Stimulated activated CD4-positive, alpha-beta T cell treated with anti-CD3 and anti-CD28 coated beads, Interleukin-15, amount 100 ng/mL, for 1 hour (primary cell): ENCODE measurements around the gene SAA2.
"Not testable (repeated sequence)": the region's sequence is repeated elsewhere in the genome, so short reads cannot be mapped to it uniquely, and the experiment has no call there.

Source experiments
- DNase-seq, 2 donors: peaks; one replicate each; pipeline ENCODE4 v3.0.0-alpha.2; 2020; ENCODE audit warnings: low read depth in 1 of 2, low spot score in 1 of 2

SAA2 gene

DNA sequence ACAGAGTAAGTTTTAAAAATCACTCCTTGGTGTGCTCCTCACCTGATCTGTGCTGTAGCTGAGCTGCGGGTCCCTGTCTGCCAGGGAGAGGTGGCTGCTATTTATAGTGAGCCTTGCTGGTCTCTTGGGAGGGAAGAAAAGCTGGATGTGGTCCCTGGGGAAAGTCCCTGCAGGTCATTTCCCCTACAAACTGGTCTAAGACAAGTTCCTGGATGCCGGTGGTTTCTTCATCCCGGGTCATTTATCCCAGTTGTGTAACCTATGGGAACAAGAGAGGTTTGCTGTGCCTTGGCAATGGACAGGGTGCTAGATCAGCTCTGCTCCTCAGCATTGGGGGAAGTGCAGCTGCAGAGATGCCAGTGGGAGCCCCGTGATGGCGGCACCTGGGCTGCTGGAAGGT, at the start of gene SAA2:
Gene SAA2 (minus strand): TSS at position 108 of the 400 bp plus-strand sequence. CDS start 657 bp downstream, outside the sequence.
- no peak for DNase-seq

DNA sequence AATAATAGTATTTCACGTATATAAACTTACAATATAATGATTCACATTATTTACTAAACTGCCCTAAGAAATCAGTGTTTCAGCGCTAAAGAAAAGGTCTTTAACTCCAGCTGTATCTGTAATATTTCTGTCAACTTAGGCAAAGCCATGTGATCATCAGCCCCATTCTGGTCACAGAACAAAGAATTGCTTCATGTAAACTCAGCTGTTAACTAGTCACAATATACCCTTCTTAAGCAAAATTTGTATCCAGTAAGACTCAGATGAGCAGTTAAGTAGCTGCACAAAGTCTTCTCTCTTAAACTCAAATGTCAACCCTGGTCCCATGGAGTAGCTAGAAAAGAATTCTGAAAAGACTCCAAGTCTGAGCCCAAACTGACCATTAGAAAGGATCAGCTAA, 46.8 kb upstream of the SAA2 start:
- no peak for DNase-seq

DNA sequence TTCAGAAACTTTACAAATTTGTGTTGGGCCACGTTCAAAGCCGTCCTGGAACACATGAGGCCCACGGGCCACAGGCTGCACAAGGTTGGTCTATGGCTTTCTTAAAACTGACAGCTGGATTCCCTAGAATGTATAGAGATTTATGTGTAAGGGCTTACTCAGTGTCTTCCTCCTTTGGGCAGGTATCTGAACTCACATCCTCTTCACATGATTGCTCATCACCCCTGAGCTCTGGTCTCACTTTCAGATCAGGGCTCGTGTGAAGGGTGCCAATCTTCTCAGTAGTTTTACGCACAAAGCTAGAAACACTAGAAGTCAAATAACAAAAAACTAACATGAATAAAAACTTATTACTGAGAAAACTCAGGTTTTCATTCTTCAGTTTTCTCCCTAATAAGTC, 46.4 kb upstream of the SAA2 start:
- no peak for DNase-seq

DNA sequence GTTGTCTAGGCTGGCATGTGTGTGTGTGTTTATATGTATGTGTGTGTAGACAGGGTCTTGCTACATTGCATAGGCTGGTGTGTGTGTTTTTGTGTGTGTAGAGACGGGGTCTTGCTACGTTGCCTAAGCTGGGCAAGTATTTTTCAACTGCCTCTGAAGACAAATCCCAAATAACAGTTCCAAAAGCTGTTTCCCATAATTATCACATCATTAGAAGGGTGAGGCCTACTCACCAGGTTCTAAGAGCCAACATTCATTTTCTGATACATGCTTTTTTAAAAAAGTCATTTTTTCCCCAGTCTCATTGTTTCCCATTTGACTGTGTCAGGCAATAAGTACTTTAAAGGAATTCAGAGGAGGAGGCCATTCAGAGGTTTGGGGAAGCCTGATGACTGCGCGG, 40.4 kb upstream of the SAA2 start:
- no peak for DNase-seq

DNA sequence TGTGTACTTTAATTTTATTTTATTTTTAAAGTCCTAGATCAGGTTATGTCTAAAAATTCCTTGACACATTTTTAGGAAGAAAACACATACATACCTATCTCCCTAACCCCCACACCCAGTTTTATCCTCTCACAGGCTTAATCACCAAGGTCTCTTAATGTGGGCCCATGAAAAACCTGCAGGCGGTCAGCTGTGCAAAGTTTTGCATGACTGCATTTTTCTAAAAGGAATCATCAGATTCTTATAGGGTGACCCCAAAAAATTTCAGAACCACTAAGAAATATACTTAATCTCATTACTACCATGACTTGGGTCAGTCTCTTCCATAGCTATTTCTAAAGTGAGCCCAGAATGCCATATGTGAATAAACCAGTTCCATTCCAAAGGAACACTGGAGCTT, 37.4 kb upstream of the SAA2 start:
- no peak for DNase-seq

DNA sequence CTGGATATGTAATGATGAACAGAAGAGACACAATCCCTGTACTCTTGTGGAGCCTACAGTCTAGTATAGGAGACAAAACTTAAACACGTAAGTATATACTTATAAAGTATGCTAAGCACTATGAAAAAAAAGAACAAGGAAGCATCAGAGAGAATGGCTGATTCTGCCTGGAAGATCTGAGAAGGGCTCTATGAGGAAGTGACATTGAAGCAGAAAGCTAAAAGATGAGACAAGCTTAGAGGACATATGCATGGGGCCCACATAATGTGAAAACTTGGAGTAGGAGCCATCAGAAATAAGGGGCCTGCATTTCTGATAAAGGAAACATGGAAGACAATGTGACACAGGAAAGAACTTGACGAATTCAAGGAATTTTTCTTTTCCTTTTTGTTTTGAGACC, 34.2 kb upstream of the SAA2 start:
- DNase-seq: no peak

DNA sequence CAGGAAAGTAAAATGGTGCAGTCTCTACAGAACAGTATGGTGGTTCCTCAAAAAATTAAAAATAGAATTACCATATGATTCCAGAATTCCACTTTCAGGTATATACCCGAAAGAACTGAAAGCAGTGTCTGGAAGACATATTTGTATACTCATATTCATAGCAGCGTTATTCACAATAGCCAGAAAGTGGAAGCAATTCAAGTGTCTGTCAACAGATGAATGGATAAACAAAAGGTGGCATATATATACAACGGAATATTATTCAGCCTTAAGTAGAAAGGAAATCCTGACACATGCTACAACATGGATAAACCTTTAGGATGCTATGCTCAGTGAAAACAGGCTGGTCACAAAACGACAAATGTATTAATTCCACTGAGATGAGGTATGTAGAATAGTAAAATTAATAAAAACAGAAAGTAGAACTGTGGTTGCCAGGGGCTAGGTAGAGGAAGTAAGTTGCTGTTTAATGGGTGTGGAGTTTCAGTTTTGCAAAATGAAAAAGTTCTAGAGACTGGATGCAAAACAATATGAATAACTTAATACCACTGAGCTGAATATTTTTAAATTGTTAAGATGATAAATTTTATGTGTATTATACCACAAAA, 32.1 kb upstream of the SAA2 start:
- DNase-seq: no peak

DNA sequence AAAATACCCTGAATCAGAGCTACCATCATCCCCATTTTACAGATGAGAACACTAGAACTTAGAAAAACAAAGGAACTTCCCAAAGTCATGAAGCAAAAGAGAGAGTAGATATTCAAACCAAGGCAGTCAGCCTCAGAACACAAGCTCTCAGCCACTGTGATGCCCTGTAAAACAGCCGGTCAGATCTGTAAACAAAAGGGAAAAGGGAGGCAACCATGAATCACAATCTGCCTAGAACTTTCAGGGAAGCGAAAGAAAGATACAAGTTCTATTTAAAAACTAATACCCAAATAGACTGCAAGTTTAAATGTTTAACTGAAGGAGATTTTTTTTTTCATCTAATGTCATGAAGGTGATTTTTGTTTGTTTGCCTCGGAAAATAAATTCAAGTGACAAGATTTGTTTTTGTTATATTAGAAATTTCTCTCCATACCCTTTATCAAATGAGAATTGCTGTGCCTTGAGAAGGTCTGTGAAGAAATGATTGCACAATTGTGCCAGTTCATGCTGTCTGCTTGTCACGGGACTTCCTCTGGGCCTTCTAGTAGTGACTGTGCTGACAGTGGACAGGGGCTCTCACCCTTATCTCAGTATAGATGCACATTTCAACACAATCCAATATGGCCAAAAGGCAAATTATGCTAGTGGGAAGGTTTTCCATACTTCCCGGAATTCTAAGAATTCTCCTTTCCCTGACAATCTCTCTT, 29.2 kb upstream of the SAA2 start:
- DNase-seq: no peak

DNA sequence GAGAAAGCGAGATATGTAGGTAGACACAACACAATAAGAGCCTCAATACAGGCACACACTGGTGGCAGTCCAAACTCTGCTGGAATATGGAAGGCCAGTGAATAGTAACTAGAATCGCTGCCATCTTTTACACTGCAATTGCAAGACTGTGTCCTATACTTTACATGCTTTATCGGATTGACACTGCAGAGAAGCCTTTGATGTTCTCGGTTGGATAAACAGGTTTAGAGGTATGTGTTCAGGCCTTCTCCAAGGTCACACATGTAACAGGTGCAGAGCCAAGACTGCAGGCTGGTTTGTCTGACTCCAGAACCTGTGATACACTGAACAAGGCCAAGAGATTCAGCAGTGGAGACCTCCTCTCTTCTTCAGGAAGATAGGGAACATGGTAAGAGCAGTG, 22.7 kb upstream of the SAA2 start:
- no peak for DNase-seq

DNA sequence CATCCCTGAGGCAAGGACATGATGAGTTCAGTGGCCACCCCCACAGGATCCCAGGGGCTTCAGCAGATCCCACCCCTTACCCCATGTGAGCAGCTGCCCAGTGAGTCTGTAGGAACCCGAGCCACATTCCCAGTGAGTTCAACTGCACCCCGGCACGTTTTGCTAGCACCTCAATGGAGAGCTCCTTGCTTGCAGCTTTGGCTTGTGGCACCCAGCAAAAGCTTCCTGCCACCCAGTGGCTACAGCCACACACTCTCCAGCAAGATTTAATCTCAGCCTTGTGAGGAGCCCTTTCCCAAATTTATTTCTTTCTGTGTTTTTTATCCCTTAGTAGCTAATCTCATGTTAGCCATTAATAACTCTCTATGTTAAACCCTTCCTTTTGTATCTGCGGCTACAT, 21.6 kb upstream of the SAA2 start:
- no peak for DNase-seq

DNA sequence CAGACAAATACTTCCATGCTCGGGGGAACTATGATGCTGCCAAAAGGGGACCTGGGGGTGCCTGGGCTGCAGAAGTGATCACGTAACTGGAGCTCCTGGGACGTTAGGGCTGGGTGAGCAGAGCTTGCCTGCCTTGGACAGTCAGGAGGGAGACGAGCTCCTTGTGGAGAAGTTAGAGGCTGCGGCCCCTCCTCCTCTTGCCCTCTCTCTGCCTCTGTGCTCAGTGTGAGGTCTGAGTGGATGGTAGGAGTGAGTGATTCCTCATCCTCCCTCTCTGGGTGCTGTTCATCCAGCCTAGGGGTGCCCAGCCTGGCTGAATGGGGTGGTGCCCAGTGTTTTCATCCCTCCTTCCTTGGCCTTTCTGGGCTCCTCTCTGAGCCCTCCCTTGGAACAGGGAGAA, 20.8 kb upstream of the SAA2 start:
- not testable (repeated sequence) for DNase-seq

DNA sequence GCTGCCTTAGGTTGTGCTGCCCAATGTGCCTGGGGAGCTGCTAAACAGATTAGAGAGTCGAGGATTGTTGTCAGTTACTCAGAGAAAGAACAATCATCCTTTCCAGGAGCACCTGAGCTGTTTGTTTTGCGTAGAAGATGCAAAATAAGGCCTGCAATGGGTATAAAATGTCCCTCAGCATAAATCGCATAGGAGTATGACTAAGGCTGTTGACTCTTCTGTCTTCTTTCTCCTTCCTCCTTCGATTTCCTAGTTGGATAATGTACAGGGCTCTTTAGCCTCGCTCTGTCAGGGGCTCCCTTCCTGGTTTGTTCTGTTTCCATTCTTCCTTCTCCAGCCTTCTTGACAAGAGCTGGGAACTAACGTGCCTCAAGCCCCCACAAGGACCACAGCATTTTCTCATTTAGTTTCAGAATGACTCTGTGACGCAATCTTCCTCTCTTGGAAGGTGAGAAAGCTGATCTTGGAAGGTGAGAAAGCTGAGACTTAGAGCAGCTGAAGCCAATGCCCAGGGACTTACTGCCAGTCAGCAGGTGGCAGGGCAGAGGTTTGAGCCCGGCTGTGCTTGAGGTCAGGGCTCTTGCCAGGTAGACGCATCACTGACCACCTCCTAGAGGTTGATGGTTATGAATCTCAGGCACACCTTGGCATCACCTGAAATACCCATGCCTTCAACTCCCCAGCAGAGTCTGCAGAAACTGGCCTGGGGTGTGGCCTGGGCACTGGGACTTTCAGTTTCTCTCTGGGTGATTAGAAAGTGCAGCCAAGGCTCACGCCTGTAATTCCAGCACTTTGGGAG, 19.1 kb upstream of the SAA2 start:
- not testable (repeated sequence) for DNase-seq

DNA sequence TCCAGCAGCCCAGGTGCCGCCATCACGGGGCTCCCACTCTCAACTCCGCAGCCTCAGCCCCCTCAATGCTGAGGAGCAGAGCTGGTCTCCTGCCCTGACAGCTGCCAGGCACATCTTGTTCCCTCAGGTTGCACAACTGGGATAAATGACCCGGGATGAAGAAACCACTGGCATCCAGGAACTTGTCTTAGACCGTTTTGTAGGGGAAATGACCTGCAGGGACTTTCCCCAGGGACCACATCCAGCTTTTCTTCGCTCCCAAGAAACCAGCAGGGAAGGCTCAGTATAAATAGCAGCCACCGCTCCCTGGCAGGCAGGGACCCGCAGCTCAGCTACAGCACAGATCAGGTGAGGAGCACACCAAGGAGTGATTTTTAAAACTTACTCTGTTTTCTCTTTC, 17.5 kb upstream of the SAA2 start, which contains the start of gene SAA1:
Gene SAA1 (plus strand): TSS at position 316 of the 400 bp plus-strand sequence. CDS start 624 bp downstream, outside the sequence.
- no peak for DNase-seq

DNA sequence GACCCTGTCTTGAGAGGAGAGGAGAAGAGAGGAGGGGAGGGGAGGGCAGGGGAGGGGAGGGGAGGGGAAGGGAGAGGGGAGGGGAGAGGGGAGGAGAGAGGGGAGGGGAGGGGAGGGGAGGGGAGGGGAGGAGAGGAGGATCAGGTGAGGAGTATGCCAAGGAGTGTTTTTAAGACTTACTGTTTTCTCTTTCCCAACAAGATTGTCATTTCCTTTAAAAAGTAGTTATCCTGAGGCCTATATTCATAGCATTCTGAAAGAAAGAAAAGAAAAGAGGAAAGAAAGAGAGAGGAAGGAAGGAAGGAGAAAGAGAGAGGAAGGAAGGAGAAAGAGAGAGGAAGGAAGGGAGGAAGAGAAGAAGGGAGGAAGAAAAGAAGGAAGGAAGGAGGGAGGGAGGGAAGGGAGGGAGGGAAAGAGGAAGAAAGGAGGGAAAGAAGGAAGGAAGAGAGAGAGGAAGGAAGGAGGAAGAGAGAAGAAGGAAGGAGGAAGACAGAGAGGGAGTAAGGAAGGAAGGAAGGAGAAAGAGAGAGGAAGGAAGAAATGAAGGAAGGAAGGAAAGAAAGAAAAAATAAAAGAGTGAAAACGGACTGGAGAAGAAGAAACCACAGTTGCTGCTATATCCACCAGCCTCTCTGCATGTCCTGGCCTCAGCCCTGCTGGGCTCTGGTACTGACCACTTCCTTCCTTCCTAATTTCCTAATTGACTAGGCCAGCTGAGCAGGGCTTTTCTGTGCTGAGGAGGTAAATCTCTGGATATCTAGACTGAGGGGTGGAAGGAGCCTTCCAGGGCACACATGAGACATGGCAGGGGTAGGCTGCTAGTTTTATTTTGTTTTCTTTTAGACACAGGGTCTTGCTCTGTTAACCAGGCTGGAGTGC, 16.4 kb upstream of the SAA2 start:
- DNase-seq: no peak

DNA sequence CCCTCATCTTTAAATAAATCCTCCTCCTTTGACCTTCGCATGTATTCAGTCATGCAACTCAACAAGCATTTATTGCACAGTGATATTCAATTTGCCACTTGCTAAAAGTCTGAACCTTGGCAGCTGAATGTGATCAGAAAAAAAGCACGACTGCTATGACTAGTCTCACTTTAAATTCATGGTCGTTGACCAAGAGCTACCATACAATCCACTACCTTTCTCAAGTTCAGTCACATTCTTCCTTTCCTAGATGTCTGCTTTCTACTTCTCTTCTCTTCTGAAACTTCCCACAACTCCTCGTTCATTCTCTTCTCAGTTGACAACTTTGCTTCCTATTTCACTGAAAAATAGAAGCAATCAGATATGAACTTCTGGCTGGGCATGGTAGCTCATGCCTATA, 15.6 kb upstream of the SAA2 start:
- no peak for DNase-seq

DNA sequence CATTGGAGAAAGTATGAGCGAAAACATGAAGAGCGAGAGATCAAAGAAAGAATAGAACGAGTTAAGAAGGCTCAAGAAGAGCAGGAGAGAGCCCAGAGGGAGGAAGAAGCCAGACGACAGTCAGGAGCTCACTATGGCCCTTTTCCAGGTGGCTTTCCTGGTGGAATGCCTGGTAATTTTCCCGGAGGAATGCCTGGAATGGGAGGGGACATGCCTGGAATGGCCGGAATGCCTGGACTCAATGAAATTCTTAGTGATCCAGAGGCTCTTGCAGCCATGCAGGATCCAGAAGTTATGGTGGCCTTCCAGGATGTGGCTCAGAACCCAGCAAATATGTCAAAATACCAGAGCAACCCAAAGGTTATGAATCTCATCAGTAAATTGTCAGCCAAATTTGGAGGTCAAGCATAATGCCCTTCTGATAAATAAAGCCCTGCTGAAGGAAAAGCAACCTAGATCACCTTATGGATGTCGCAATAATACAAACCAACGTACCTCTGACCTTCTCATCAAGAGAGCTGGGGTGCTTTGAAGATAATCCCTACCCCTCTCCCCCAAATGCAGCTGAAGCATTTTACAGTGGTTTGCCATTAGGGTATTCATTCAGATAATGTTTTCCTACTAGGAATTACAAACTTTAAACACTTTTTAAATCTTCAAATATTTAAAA, 14.3 kb upstream of the SAA2 start:
- not testable (repeated sequence) for DNase-seq

DNA sequence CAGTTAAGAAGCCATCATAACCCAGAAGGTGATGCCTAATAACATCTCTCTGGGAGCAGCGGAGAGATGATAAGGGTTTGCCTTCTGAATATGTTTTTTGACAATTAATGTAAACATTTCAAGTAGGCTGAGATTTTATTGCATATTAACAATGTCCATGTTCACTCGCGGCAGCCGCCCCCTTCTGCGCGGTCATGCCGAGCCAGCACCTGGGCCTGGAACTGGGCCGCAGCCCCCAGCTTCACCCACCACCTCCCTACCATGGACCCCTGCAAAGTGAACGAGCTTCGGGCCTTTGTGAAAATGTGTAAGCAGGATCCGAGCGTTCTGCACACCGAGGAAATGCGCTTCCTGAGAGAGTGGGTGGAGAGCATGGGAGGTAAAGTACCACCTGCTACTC, 13.3 kb upstream of the SAA2 start:
- DNase-seq: no peak

DNA sequence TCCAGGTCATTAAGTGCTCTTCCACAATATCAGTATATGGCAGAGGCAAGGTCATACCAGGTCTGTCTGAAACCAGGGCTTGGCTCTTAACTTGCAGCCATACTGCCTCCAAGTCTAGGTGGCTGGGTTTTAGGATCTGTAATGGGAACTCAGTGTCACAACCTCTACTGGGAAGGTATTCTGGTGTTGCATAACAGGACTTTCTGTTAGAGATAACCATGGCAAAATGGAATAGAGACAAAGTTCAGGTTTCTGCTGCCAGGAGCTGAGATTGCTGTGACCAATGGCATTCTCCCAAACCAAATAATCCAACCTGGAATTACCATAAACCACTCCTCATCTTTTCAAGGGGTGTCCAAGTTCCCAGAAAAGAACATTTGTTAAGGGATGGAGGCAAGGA, 10.8 kb upstream of the SAA2 start:
- DNase-seq: no peak

DNA sequence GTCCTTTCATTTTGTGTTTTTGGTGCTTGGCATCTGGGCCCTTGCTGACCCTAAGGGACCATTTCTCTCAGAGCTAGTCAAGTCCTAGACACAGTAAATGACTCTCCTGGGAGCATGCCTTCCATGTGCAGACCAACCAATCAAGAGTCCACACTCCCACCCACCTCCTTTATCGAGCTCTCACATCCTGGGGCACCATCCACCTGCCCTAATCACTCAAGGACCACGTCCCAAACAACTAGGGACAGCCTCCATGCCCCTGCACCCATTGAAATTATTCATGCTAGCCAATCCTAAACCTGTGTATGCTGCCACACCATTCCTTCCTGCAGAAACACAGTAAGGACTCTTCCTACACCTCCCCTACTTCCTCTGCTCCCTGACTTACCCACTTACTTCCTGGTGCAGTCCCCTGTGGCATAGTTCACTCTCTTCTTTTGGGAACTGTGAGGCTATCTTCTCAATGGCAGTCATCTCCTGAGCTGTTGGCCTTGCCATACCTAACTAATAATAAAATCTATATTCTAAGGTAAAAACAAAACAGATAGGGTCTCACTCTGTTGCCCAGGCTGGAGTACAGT, 6.4 kb upstream of the SAA2 start:
- DNase-seq: no peak

DNA sequence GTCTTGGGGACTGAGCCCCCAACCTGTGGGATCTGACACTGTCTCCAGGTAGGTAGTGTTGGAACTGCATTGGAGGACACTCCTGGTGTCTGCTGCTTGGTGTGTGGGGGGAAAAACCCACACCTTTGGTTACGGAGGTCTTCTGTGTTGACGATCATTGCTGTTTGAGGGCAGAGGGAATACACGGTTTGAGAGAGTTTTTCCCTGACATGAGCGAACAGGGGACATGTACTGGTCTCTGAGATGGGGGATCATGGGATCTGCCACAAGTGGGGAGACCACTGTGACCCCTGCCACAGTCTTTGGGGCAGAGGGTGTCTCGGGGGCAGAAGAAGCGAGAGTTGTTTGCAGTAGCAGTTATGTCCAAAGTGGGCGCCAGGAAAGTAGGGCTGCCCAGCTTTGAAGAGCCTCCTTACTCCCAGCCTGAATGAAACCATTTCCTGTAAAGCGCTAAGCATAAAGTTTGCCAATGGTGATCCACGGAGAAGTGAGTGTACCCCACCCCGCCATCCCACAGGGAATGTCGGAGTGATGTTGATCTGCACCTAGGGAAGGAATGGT, 5.4 kb upstream of the SAA2 start:
- DNase-seq: no peak
